SK-N-SH treated with all-trans-retinoic acid at 6 μM for 48 hours (cell line): ENCODE measurements around the gene SLC22A16.

Experiments used
- ATAC-seq: fragments of 200-7000 bp; cut with Tn5 transposase; 3 replicates; pipeline ENCODE4 v1.9.1; 2020; ENCODE audit warnings: mild to moderate bottlenecking, moderate library complexity
- ARNTL ChIP-seq: fragments of 450-650 bp; formaldehyde crosslinking; IDR thresholded peaks from 2 replicates; pipeline ENCODE4 v1.5.0; 2020; ENCODE audit warnings: low read depth, mild to moderate bottlenecking, moderate library complexity, borderline replicate concordance
- BACH2 ChIP-seq: fragments of 250-450 bp; sonication (Bioruptor Pico); IDR thresholded peaks from 2 replicates; pipeline ENCODE4 v1.9.0; 2021; ENCODE audit warnings: mild to moderate bottlenecking, borderline replicate concordance
- CSDC2 ChIP-seq: fragments of 250-450 bp; sonication (Bioruptor Pico); IDR thresholded peaks from 2 replicates; pipeline ENCODE4 v1.5.0; 2020; ENCODE audit warnings: mild to moderate bottlenecking, moderate library complexity
- ESRRG ChIP-seq: fragments of 250-450 bp; sonication (Bioruptor Pico); IDR thresholded peaks from 2 replicates; pipeline ENCODE4 v1.6.1; 2021; ENCODE audit warnings: mild to moderate bottlenecking
- GLIS3 ChIP-seq: fragments of 250-450 bp; sonication (Bioruptor Pico); IDR thresholded peaks from 2 replicates; pipeline ENCODE4 v1.5.0; 2020; ENCODE audit warnings: mild to moderate bottlenecking, moderate library complexity
- ISL1 ChIP-seq: fragments of 250-450 bp; sonication (Bioruptor Pico); IDR thresholded peaks from 2 replicates; pipeline ENCODE4 v2.1.2; 2022; ENCODE audit warnings: mild to moderate bottlenecking, moderate library complexity
- OSR1 ChIP-seq: fragments of 250-450 bp; sonication (Bioruptor Pico); IDR thresholded peaks from 2 replicates; pipeline ENCODE4 v1.8.0; 2022; ENCODE audit warnings: moderate library complexity, mild to moderate bottlenecking, inconsistent platforms
- PPARA ChIP-seq: fragments of 250-450 bp; sonication (Bioruptor Pico); IDR thresholded peaks from 2 replicates; pipeline ENCODE4 v1.5.0; 2020; ENCODE audit warnings: mild to moderate bottlenecking, borderline replicate concordance
- RARB ChIP-seq: fragments of 250-450 bp; sonication (Bioruptor Pico); IDR thresholded peaks from 2 replicates; pipeline ENCODE4 v1.8.0; 2021; ENCODE audit warnings: mild to moderate bottlenecking, moderate library complexity
- SNAI2 ChIP-seq: fragments of 250-450 bp; sonication (Bioruptor Pico); IDR thresholded peaks from 2 replicates; pipeline ENCODE4 v1.5.0; 2020; ENCODE audit warnings: mild to moderate bottlenecking, moderate library complexity
- TCF4 ChIP-seq: fragments of 250-450 bp; sonication (Bioruptor Pico); IDR thresholded peaks from 2 replicates; pipeline ENCODE4 v1.8.0; 2021; ENCODE audit warnings: mild to moderate bottlenecking, moderate library complexity, borderline replicate concordance
- TOX ChIP-seq: fragments of 250-450 bp; sonication (Bioruptor Pico); IDR thresholded peaks from 2 replicates; pipeline ENCODE4 v1.8.0; 2021; ENCODE audit warnings: mild to moderate bottlenecking, moderate library complexity, borderline replicate concordance
- ZC3H10 ChIP-seq: fragments of 250-450 bp; sonication (Bioruptor Pico); IDR thresholded peaks from 2 replicates; pipeline ENCODE4 v1.5.1; 2021; ENCODE audit warnings: mild to moderate bottlenecking, moderate library complexity
- ZFP3 ChIP-seq: fragments of 250-450 bp; sonication (Bioruptor Pico); IDR thresholded peaks from 2 replicates; pipeline ENCODE4 v1.5.0; 2020; ENCODE audit warnings: mild to moderate bottlenecking, moderate library complexity
- ZFP30 ChIP-seq: fragments of 450-650 bp; formaldehyde crosslinking; IDR thresholded peaks from 2 replicates; pipeline ENCODE4 v1.5.0; 2022; ENCODE audit warnings: mild to moderate bottlenecking, moderate library complexity
- ZNF565 ChIP-seq: fragments of 450-650 bp; formaldehyde crosslinking; conservative IDR thresholded peaks from 2 replicates; pipeline ENCODE4 v1.5.0; 2020; ENCODE audit warnings: low read depth, mild to moderate bottlenecking, moderate library complexity
- ZNF70 ChIP-seq: fragments of 450-650 bp; formaldehyde crosslinking; IDR thresholded peaks from 2 replicates; pipeline ENCODE4 v1.5.0; 2020; ENCODE audit warnings: mild to moderate bottlenecking, moderate library complexity
- ZNF8 ChIP-seq: fragments of 450-650 bp; formaldehyde crosslinking; IDR thresholded peaks from 2 replicates; pipeline ENCODE4 v1.5.0; 2020; ENCODE audit warnings: mild to moderate bottlenecking, moderate library complexity
- TF ChIP-seq, protein P1 (sequence below): fragments of 250-450 bp; sonication (Bioruptor Pico); IDR thresholded peaks from 2 replicates; pipeline ENCODE4 v1.8.0; 2021; ENCODE audit warnings: low read depth, mild to moderate bottlenecking, moderate library complexity, borderline replicate concordance
- TF ChIP-seq, protein P2 (sequence below): fragments of 250-450 bp; sonication (Bioruptor Pico); IDR thresholded peaks from 2 replicates; pipeline ENCODE4 v1.8.0; 2020; ENCODE audit warnings: mild to moderate bottlenecking, moderate library complexity, borderline replicate concordance
- TF ChIP-seq, protein P3 (sequence below): fragments of 250-450 bp; sonication (Bioruptor Pico); IDR thresholded peaks from 2 replicates; pipeline ENCODE4 v1.5.1; 2020; ENCODE audit warnings: low read depth, mild to moderate bottlenecking, moderate library complexity
- TF ChIP-seq, protein P4 (sequence below): fragments of 250-450 bp; sonication (Bioruptor Pico); IDR thresholded peaks from 2 replicates; pipeline ENCODE4 v1.5.0; 2020; ENCODE audit warnings: mild to moderate bottlenecking, moderate library complexity
- TF ChIP-seq, protein P5 (sequence below): fragments of 250-450 bp; sonication (Bioruptor Pico); IDR thresholded peaks from 2 replicates; pipeline ENCODE4 v1.5.1; 2021; ENCODE audit warnings: mild to moderate bottlenecking, moderate library complexity

Gene SLC22A16

DNA sequence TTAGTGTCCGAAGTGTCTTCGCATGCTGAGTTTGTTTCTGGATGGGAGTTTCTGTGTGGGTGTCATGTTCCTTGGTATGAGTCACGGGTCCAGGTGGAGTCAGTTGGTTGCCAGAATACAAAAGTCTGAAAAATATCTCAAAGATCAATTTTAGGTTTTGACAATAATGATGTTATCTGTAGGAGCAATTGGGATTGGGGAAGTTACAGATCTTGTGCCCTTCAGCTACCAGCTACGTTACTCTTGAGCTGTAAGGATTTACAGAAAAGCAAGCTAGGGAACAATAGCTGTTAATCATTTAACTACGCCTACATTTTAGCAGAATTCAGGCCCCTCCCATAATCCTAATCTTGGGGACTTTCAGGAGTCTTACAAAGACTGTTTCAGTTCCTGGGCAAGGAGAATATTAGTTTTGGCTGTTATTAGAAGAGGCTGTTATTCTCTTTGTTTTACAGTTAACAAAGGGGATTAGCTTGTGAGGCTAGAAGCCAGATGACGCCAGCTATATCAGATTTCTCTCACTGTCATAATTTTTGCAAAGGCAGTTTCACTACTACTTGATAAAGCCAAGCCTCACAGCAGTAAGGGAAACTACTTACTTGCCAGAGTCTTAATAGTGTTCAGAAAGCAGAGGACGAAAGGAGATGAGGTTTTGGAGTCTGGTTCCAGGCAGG is 15.4 kb upstream of the SLC22A16 start (continued):
- TF ChIP-seq, protein P1, sequence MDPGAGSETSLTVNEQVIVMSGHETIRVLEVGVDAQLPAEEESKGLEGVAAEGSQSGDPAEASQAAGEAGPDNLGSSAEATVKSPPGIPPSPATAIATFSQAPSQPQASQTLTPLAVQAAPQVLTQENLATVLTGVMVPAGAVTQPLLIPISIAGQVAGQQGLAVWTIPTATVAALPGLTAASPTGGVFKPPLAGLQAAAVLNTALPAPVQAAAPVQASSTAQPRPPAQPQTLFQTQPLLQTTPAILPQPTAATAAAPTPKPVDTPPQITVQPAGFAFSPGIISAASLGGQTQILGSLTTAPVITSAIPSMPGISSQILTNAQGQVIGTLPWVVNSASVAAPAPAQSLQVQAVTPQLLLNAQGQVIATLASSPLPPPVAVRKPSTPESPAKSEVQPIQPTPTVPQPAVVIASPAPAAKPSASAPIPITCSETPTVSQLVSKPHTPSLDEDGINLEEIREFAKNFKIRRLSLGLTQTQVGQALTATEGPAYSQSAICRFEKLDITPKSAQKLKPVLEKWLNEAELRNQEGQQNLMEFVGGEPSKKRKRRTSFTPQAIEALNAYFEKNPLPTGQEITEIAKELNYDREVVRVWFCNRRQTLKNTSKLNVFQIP (CRISPR knock-in tag) = no peak
- no peak for TF ChIP-seq ZNF8 (CRISPR knock-in tag)
- TF ChIP-seq ZFP30 (CRISPR knock-in tag) = no peak

DNA sequence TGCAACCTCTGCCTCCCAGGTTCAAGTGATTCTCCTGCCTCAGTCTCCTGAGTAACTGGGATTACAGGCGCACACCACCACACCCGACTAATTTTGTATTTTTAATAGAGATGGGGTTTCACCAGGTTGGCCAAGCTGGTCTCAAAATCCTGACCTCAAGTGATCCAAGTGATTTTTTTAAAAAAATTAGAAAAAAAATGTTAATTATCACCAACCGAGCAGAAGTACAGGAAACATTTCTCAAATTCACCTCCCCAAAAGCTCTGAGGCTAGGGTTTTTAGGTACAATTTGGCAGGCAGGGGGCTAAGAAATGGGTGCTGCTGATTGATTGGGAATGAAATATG is 14.9 kb upstream of the SLC22A16 start:
- TF ChIP-seq TOX (CRISPR knock-in tag) = no peak
- TF ChIP-seq, protein P2, sequence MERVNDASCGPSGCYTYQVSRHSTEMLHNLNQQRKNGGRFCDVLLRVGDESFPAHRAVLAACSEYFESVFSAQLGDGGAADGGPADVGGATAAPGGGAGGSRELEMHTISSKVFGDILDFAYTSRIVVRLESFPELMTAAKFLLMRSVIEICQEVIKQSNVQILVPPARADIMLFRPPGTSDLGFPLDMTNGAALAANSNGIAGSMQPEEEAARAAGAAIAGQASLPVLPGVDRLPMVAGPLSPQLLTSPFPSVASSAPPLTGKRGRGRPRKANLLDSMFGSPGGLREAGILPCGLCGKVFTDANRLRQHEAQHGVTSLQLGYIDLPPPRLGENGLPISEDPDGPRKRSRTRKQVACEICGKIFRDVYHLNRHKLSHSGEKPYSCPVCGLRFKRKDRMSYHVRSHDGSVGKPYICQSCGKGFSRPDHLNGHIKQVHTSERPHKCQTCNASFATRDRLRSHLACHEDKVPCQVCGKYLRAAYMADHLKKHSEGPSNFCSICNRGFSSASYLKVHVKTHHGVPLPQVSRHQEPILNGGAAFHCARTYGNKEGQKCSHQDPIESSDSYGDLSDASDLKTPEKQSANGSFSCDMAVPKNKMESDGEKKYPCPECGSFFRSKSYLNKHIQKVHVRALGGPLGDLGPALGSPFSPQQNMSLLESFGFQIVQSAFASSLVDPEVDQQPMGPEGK (CRISPR knock-in tag) = no peak
- no peak for TF ChIP-seq CSDC2 (CRISPR knock-in tag)
- no peak for TF ChIP-seq TCF4 (CRISPR knock-in tag)
- no peak for TF ChIP-seq RARB (CRISPR knock-in tag)
- no peak for TF ChIP-seq ZFP3
- TF ChIP-seq, protein P3, sequence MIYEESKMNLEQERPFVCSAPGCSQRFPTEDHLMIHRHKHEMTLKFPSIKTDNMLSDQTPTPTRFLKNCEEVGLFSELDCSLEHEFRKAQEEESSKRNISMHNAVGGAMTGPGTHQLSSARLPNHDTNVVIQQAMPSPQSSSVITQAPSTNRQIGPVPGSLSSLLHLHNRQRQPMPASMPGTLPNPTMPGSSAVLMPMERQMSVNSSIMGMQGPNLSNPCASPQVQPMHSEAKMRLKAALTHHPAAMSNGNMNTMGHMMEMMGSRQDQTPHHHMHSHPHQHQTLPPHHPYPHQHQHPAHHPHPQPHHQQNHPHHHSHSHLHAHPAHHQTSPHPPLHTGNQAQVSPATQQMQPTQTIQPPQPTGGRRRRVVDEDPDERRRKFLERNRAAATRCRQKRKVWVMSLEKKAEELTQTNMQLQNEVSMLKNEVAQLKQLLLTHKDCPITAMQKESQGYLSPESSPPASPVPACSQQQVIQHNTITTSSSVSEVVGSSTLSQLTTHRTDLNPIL = no peak
- TF ChIP-seq ESRRG (CRISPR knock-in tag) = no peak
- TF ChIP-seq ZFP30 (CRISPR knock-in tag) = no peak
- no peak for TF ChIP-seq ZNF565 (CRISPR knock-in tag)
- TF ChIP-seq, protein P4, sequence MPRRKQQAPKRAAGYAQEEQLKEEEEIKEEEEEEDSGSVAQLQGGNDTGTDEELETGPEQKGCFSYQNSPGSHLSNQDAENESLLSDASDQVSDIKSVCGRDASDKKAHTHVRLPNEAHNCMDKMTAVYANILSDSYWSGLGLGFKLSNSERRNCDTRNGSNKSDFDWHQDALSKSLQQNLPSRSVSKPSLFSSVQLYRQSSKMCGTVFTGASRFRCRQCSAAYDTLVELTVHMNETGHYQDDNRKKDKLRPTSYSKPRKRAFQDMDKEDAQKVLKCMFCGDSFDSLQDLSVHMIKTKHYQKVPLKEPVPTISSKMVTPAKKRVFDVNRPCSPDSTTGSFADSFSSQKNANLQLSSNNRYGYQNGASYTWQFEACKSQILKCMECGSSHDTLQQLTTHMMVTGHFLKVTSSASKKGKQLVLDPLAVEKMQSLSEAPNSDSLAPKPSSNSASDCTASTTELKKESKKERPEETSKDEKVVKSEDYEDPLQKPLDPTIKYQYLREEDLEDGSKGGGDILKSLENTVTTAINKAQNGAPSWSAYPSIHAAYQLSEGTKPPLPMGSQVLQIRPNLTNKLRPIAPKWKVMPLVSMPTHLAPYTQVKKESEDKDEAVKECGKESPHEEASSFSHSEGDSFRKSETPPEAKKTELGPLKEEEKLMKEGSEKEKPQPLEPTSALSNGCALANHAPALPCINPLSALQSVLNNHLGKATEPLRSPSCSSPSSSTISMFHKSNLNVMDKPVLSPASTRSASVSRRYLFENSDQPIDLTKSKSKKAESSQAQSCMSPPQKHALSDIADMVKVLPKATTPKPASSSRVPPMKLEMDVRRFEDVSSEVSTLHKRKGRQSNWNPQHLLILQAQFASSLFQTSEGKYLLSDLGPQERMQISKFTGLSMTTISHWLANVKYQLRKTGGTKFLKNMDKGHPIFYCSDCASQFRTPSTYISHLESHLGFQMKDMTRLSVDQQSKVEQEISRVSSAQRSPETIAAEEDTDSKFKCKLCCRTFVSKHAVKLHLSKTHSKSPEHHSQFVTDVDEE (CRISPR knock-in tag) = no peak
- TF ChIP-seq ZC3H10 (CRISPR knock-in tag) = no peak
- no peak for TF ChIP-seq OSR1
- TF ChIP-seq ISL1 (CRISPR knock-in tag) = no peak
- no peak for TF ChIP-seq BACH2
- no peak for ATAC-seq

DNA sequence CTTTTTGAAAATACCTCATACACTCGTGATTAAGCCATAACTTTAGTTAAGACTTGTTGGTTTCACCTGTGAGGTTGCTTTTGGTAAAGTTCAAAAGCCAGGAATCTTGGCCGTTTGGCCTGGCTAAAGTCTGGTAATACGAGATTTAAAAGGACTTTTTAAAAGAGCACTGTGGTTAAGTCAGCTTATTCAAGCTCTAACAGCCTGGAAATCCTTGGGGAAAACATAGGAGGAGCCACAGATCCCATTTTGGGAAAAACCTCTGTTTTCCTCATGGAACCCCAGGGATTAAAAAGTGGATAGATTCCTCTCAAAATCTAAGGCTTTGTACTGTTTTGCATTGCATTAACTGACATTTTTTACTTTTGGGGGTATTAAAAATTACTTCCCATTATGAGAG is 13.7 kb upstream of the SLC22A16 start:
- ATAC-seq = no peak
- TF ChIP-seq ZFP30 (CRISPR knock-in tag) (no peak), ZNF70 (CRISPR knock-in tag) (no peak), TOX (CRISPR knock-in tag) (no peak), CSDC2 (CRISPR knock-in tag) (no peak), RARB (CRISPR knock-in tag) (no peak), GLIS3 (CRISPR knock-in tag) (no peak), ZNF8 (CRISPR knock-in tag) (no peak), ARNTL (no peak), BACH2 (no peak), ZFP3 (no peak), OSR1 (no peak), SNAI2 (CRISPR knock-in tag) (no peak), ZNF565 (CRISPR knock-in tag) (no peak), ESRRG (CRISPR knock-in tag) (no peak), PPARA (no peak)
- TF ChIP-seq, protein P2 (CRISPR knock-in tag) = no peak
- TF ChIP-seq, protein P3 = no peak
- TF ChIP-seq, protein P5, sequence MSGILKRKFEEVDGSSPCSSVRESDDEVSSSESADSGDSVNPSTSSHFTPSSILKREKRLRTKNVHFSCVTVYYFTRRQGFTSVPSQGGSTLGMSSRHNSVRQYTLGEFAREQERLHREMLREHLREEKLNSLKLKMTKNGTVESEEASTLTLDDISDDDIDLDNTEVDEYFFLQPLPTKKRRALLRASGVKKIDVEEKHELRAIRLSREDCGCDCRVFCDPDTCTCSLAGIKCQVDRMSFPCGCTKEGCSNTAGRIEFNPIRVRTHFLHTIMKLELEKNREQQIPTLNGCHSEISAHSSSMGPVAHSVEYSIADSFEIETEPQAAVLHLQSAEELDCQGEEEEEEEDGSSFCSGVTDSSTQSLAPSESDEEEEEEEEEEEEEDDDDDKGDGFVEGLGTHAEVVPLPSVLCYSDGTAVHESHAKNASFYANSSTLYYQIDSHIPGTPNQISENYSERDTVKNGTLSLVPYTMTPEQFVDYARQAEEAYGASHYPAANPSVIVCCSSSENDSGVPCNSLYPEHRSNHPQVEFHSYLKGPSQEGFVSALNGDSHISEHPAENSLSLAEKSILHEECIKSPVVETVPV (CRISPR knock-in tag) = no peak
- TF ChIP-seq, protein P1 (CRISPR knock-in tag) = no peak
